Right ventricle myocardium superior (tissue), 1 donor: Measurements from ENCODE around the gene FBXL17. TPM values are rescaled to one million over a fixed set of nuclear protein-coding genes. Genes with fewer than 3 reads are reported as not detected.

Experiments
- ATAC-seq: fragments of 200-7000 bp; cut with Tn5 transposase; one replicate; pipeline ENCODE4 v1.9.1; 2020; ENCODE audit warnings: mild to moderate bottlenecking; ENCODE audit not compliant: poor library complexity
- DNase-seq: peaks from one replicate; pipeline ENCODE4 v3.0.0-alpha.2; 2020
- intact Hi-C: fragments of 100-400 bp; cut with DNase I; formaldehyde crosslinking; loops from one replicate; pipeline ENCODE4 v1.11.2; 2022
- total RNA-seq: library from RNA; stranded (reverse); fragmentation: NEBNext Ultra II Directional; extraction: Animal tissue kit (Norgen Biotek cat#: 25700); gene quantifications from one replicate; pipeline ENCODE4 v1.2.1, GENCODE V29; 2021
- donor health status: DM: no; HTN: yes; CAD: no; lungs with severe emphysema.

FBXL17 gene
- total RNA-seq, 1 donor from 2014 or later: 44.0 TPM

DNA sequence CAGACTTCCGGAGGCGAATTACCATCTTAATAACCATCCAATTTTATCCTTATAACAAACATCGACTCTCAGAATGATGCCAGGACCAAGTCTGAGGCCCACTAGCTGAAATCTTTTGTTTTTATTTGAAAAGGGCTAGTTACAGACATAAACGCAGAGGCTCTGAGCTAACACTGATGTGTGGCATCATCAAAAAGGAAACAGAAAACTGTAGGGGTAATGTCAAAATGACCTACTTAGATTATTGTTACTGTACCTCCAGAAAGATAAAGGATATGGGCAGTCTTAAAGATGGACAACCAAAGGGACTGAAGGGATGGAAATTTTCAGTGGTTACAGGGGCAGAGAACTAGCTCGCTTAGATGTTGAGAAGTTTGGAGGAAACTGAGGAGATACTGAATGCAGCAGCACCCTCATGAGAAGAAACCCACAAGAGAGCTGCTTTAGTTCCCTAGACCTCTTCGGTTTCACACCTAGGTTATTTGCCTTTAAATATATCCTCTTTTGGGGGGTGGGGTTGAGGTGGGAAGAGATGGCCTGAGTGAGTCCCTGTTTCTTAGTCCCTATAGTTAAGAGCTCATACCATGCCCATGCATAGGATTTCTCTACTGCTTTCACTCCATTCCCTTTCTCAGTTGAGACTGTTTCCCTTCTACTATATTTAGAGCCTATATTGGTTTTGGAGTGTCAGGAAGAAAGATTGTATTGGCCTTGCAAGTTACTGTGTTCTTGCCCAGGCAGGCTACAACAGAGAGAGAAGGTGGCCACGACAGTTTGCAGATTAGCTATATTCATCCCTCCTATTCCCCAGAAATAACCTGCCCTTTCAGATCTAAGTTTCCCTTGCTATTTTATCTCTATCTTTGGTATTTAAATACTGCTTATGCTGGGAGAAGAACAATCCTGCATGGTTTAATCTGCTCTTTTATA, 390.8 kb downstream of the FBXL17 start:
- intact Hi-C loops: no loop called here
- DNase-seq (no peak), ATAC-seq (no peak)

GRCh38 chr5:107985144-107985543, 396.8 kb downstream of the FBXL17 start:
- ATAC-seq: peak; percentile 71
- intact Hi-C loops: no loop called here
- no peak for DNase-seq

GRCh38 chr5:107982703-107983425, 399.0 kb downstream of the FBXL17 start:
- DNase-seq: no peak
- intact Hi-C loops: no loop called here
- ATAC-seq: no peak

- intact Hi-C loops: no loop called here
- ATAC-seq (no peak), DNase-seq (no peak)
These were observed 400.8 kb downstream of the FBXL17 start for GRCh38 chr5:107980923-107981692.

DNA sequence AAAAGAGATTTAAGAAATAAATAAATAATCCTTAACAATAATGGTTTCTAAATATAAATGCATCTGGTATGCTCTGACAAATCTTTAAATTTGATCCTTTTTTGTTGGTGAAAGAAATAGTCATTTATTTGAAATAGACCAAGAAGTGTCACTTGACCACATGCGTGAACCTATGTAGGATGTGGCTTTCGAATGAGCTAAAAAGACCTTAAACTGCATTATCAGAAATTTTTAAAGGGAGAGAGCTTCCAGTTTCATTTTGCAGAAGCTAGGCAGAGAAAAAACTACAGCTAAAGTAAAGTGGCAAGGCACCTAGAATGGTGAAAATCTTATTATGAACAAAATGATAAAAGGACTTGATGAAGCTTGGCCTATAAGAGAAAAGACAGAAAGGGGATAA, 402.0 kb downstream of the FBXL17 start:
- ATAC-seq: no peak
- intact Hi-C loops: no loop called here
- no peak for DNase-seq

GRCh38 chr5:107979291-107979690, 402.6 kb downstream of the FBXL17 start:
- ATAC-seq (no peak), DNase-seq (no peak)
- intact Hi-C loops: no loop called here

- intact Hi-C loops: no loop called here
- DNase-seq (no peak), ATAC-seq (no peak)
These were observed 404.3 kb downstream of the FBXL17 start for GRCh38 chr5:107977550-107978071.

DNA sequence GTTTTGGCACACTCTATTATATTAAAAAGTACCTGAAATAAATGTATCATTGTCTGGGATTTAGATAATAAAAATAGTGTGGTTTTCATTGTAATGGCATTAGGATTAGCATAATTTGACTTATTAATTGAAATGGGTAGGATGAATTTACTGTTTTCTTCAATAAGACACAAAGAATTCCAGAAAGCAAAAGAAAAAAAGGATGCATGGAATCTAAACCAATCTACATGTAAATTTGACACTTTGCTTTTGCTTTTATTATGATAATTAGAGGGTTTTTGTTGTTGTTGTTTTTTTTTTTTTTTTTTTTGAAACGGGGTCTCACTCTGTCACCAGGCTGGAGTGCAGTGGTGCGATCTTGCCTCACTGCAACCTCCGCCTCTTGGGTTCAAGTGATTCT, 406.3 kb downstream of the FBXL17 start:
- no peak for ATAC-seq
- no peak for DNase-seq
- intact Hi-C loops: no loop called here

DNA sequence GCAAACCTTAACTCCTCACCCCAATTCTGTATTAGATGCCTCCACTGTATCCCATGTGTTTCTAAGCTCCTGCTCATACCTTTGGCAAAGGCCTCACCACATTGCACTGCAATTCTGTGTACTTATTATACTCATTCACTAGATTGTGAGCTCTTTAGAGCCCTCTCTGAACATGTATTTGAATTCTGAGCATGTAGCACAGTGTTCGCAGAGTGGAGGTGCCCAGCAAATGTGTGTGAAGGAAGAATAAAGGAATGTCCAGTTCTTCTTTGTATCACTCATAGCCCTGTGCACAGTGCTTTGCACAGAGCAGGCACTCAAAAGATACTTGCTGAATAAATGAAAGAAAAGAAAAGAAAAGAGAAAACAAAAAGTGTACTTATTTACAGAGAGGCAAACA, 410.1 kb downstream of the FBXL17 start:
- ATAC-seq: no peak
- intact Hi-C loops: no loop called here

GRCh38 chr5:107969847-107970246, 412.1 kb downstream of the FBXL17 start:
- ATAC-seq (no peak), DNase-seq (no peak)
- intact Hi-C loops: no loop called here

More for the DNA sequence above, 410.1 kb downstream of the FBXL17 start:
- no peak for DNase-seq

- intact Hi-C loops: no loop called here
- ATAC-seq: peak; percentile 68
These were observed 412.9 kb downstream of the FBXL17 start for GRCh38 chr5:107968998-107969397.

DNA sequence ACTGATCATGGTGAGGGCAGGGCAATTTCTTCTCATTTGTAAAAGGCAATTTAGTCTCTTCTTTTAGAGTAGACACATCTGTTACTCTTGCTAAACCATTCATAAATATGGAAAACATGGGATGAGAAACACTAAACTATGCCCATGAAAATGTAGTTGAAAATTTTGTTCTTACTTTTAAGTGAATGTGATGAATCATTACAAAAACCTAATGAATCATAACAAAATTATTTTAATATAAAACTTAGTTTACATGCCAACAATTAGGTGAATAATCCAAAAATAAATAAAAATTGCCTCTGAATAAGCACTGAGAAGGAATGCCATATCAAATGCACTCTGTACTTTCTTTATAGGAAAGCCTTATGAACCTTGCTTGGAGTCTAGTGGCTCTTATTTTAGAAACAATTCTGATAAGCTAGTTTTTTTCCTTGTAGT, 413.5 kb downstream of the FBXL17 start:
- ATAC-seq (peak; percentile 48), DNase-seq (no peak)
- intact Hi-C loops: no loop called here

More at GRCh38 chr5:107968998-107969397, 412.9 kb downstream of the FBXL17 start:
- no peak for DNase-seq

DNA sequence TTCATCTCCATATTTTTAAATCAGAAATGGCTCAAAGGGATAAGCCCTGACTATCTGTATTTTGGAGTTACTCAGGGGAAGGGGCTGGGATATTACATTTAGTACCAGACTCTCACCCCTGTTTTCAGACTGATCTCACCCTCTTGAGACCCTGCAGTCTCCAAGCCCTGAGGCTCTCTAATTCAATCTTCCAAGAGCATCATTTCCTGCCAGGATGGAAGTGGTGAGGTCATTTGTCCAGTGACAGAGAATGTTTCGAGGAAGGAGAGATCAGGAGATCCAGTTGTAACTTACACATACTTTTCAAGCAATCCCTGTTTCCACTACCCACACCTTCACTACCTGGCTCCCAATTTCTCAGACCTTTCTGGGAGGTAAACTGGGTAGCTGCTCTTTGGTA, 415.7 kb downstream of the FBXL17 start:
- DNase-seq (no peak), ATAC-seq (no peak)
- intact Hi-C loops: no loop called here

- no peak for DNase-seq
- intact Hi-C loops: no loop called here
These were observed 417.2 kb downstream of the FBXL17 start for GRCh38 chr5:107964722-107965121.

DNA sequence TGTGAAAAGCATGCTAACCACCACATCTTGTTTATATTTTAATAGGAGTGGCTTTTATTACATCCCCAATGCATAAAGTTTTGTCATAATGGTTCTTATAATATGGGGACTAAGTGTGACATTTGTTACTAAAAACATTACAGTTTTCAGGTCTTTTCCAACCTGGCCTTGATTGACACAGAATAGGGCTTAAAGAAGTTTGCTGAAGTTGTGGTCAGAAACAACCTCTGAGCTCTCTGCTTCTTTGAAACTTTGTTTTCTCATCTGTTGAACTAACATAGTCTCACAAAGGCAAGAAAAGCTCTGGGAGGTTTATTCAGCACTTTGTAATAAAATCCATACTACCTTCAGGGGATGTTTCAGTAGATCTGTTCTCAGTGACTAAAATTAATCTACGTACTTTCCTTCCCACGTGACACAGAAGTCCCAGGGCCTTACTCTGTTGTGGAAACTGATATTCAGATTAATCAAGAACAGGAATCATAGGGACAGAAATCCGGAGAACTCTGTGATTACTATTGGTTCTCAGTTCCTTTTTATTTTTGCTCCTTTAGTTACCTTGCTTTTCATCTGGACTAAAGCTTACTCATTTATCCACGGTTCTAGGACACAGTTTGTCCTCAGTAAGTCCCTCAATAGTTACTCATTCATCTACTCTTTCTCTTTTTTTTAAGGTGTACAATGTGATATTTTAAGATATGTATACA, 422.2 kb downstream of the FBXL17 start:
- no peak for ATAC-seq
- intact Hi-C loops: no loop called here

More at GRCh38 chr5:107964722-107965121, 417.2 kb downstream of the FBXL17 start:
- ATAC-seq: no peak

GRCh38 chr5:107958861-107959260, 423.0 kb downstream of the FBXL17 start:
- ATAC-seq: no peak
- intact Hi-C loops: no loop called here

More for the DNA sequence above, 422.2 kb downstream of the FBXL17 start:
- no peak for DNase-seq

GRCh38 chr5:107958432-107958831, 423.5 kb downstream of the FBXL17 start:
- no peak for DNase-seq
- intact Hi-C loops: no loop called here
- ATAC-seq: no peak

More at GRCh38 chr5:107958861-107959260, 423.0 kb downstream of the FBXL17 start:
- no peak for DNase-seq

GRCh38 chr5:107957051-107957450, 424.8 kb downstream of the FBXL17 start:
- no peak for ATAC-seq
- intact Hi-C loops: no loop called here
- DNase-seq: no peak
